ENCODE data around the gene FTCDNL1.

FTCDNL1 gene

DNA sequence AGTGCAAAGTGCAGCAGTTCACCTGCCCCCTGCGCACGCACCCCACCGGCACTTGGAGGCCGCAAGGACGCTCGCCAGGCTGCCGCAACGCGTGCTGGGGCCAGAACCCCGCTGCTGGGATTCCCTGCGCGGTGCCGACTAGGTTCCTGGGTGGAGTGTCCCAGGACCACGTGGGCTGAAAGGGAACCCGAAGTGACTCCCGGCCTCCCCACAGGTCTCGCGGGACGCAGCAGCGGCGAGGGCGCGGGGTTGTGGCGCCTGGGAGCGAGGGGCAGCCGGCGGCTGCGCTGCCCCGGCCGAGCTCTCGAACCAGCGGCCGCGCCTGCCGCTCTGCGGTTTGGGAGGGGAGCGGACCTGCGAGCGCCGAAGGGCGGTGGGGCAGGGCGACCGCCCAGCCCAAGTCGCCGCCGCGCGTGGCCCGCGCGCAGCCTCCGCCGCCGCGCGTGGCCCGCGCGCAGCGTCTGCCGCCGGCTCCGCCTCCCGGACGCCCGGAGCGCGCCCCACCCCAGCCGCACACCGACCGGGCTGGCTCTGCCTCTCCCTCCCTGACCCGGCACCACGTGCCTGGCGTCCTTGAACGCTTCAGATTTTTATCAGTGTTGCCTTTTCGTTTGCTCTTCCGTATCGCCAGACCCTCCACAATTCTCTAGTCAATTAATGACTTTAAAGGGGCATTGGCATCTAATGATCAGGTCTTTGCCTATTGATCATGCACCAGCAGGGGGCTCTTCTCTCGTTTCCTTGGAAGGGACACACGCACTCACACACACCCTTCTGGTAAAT, at the start of gene FTCDNL1:
TSS of gene FTCDNL1 (minus strand) at position 475 of the 783 bp plus-strand sequence. CDS start 2,230 bp downstream, outside the sequence.
- TF ChIP-seq, protein P1, sequence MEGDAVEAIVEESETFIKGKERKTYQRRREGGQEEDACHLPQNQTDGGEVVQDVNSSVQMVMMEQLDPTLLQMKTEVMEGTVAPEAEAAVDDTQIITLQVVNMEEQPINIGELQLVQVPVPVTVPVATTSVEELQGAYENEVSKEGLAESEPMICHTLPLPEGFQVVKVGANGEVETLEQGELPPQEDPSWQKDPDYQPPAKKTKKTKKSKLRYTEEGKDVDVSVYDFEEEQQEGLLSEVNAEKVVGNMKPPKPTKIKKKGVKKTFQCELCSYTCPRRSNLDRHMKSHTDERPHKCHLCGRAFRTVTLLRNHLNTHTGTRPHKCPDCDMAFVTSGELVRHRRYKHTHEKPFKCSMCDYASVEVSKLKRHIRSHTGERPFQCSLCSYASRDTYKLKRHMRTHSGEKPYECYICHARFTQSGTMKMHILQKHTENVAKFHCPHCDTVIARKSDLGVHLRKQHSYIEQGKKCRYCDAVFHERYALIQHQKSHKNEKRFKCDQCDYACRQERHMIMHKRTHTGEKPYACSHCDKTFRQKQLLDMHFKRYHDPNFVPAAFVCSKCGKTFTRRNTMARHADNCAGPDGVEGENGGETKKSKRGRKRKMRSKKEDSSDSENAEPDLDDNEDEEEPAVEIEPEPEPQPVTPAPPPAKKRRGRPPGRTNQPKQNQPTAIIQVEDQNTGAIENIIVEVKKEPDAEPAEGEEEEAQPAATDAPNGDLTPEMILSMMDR (IDR thresholded peaks at IDR 0.05; ENCODE audit: low read depth, low read length) = peak; percentile 53
- peak within 1 kb of the TSS; percentile 49 for H3K4me3 ChIP-seq (ENCODE audit: low read depth, low read length)

DNA sequence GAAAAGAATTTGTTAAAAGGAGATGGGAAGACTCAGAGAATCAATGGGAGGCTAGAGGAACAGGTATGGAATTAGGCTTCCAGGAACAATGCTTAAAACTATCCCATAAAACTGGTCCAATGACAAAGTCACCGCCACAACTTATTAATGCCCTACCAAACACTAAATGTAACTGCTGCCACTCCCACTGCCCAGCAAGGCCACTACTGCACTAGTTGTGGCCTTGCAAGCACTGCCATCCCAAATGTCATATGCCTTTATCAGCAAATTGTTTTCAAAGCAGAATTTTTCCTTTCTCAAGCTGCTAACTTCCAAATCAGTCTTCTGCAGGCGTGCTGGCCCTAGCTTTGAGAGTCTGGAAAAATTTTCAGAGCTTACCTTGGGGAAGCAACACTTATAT, 45.6 kb upstream of the FTCDNL1 start:
- TF ChIP-seq, protein P1 (IDR thresholded peaks at IDR 0.05; ENCODE audit: low read depth, low read length) = no peak
- no peak overlapping the region for H3K4me3 ChIP-seq (ENCODE audit: low read depth, low read length)

DNA sequence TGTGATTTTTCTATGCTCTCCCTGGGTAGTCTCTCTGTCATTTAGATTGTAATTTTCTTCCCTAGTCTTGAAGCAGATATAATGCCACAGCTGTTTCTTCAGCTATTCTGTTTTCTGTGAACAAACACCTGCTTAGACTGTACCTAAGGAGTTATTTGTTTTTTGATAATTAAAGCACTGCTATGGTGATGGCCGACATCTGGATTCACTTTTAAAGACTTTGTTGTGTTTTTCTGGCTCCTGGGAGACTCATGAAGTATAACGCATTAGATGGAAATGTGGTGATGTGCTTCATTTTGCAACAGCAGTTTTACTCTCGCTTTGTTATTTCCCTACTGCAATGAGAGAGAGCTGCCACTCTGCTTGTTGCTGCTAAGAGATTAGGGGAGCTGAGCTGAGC, 44.4 kb upstream of the FTCDNL1 start:
- H3K4me3 ChIP-seq (ENCODE audit: low read depth, low read length) = no peak overlapping the region

DNA sequence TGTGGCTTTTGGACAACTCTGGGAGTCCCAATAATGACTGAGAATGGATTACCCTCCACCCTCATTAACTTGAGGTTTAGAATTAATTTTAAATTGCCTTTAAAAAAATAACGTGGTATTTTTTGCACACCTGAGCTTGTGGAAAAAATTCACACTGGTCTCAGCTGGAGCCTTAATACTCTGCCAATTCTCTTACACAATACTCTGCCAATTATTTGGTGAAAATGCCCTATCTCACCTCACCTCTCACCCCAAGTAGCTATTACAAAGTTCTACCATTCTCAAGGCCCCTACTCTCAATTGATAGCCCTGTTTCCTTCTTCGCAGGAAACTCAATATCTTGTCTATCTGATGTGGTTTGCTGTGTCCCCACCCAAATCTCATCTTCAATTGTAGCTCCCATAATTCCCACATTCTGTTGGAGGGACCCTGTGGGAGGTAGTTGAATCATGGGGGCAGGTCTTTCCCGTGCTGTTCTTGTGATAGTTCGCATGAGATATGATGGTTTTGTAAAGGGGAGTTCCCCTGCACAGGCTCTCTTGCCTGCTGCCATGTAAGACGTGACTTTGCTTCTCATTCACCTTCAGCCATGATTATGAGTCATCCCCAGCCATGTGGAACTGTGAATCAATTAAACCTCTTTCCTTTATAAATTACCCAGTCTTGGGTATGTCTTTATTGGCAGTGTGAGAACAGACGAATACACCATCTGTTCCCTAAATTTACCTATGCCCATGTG, 32.7 kb upstream of the FTCDNL1 start:
- no peak overlapping the region for H3K4me3 ChIP-seq (ENCODE audit: low read depth, low read length)
- TF ChIP-seq, protein P1 (IDR thresholded peaks at IDR 0.05; ENCODE audit: low read depth, low read length) = no peak

More for the DNA sequence above, 44.4 kb upstream of the FTCDNL1 start:
- TF ChIP-seq, protein P1 (IDR thresholded peaks at IDR 0.05; ENCODE audit: low read depth, low read length) = no peak

DNA sequence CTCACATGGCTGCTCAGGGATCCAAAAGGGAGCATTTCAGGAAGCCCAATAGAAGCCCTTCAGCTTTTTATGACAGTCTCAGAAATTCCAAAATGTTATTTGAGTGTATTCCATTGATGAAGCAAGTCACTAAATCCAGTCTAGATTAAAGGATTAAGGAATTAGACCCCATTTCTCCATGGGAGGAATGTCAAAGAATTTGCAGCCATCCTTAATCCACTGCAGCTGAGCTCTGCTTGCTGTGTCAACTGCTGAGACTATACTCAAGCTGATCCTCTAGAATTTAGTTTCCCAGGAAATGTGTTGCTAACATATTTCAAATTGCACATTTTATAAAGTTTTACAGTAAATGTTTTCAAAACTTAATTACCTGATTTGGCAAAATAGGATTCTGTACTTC, 31.7 kb upstream of the FTCDNL1 start:
- no peak overlapping the region for H3K4me3 ChIP-seq (ENCODE audit: low read depth, low read length)
- TF ChIP-seq, protein P1 (IDR thresholded peaks at IDR 0.05; ENCODE audit: low read depth, low read length) = no peak

DNA sequence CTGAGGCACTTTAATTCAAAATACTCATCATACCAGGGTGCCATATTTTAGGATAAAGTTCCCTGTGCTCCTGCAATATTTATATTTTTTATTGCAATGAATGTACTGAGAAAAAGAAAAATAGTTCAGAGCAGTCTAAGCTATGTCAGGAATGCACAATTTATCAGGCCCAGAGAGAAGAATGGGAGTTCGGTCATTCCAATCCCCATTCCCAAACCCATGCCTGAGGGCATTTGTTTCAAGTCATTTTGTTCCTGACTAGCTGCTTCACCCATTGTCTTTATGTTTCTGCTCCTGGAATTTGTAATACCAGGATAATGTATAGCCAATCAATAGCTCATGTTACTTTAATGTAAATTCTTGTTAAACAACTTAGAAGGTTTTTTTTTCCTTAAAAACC, 24.4 kb upstream of the FTCDNL1 start:
- TF ChIP-seq, protein P1 (IDR thresholded peaks at IDR 0.05; ENCODE audit: low read depth, low read length) = no peak
- no peak overlapping the region for H3K4me3 ChIP-seq (ENCODE audit: low read depth, low read length)

DNA sequence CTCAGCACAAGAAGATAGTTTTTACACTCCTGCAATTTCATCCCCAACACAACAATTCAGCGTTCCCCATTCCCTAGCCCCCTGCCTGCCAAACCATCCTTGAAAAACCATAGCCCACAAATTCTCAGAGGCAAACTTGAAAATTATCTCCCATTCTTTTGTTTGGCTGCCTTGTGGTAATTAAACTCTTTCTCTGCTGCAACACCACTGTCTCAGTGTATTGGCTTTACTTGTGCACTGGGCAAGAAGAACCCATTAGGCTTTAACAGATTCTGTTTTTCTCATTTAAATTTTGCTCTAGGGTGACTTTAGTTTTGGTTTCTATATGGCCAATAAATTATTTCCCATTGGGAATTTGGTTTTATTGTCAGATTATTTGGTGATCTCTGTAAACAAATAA, 23.2 kb upstream of the FTCDNL1 start:
- TF ChIP-seq, protein P1 (IDR thresholded peaks at IDR 0.05; ENCODE audit: low read depth, low read length) = no peak
- no peak overlapping the region for H3K4me3 ChIP-seq (ENCODE audit: low read depth, low read length)
